ENCODE results near the gene ADGRG7. TPM values are rescaled to one million over a fixed set of nuclear protein-coding genes. Genes with fewer than 3 reads are reported as not detected.
A peak's percentile ranks its signal among the peaks of the same experiment; 100 is the strongest.

ADGRG7 gene
- total and polyA plus RNA-seq, 7 donors = 1.2 to 7.4 (median 1.4) TPM; not detected in 4

DNA sequence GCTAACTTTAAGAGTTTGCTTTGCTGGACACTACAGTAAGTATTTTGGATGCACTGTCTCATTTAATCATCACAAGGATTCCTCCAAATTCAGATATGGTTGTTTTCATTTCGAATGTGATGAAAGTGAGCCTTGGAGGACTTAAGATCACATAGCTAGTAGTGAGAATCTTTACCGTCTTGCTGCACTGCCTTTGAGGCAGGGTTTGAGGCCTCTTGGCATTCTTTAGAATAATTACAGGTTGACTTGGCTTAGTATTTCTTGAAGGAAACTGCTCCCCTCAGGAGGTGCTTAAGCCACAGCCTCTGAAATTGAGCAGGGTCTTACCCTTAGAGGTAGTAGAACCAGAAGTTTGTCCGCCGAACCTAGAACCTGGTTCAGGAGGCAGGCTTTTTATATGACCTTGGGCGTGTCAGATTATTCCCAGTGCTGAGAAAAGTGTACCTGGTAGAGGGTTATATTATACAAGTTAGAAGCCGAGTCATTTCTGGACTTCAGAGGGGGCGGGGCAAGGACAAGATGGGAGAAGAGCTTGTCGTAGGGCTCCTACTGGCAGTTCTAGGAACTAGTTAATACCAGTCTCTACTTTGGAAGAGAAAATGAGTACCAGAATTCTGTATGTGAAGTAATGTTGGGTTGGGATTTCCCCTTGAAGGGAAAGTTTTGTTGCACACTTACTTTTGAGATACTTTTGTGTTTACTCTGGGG lies 101.0 kb downstream of the ADGRG7 start:
- H3K36me3 ChIP-seq = peaks cover 0 to 18% (median 3%) of the 10 kb centered on the region in 4 donors
- no peak for DNase-seq
- H3K9me3 ChIP-seq = no peaks in the 10 kb centered on the region
- intact Hi-C loops (cut with DNase I) = loop anchor here (10.0 kb wide), 1 partner anchor 446 kb away; the partner anchor contains the start of gene TBC1D23
- H3K27ac ChIP-seq = peak overlapping the region; percentile 97
- H3K4me1 ChIP-seq = peaks cover 0 to 42% (median 24%) of the 10 kb centered on the region in 4 donors
- WGBS, 2 donors = 5 to 20% methylated on average over 8 of the region's 8 CpGs
- TF ChIP-seq, protein P1, sequence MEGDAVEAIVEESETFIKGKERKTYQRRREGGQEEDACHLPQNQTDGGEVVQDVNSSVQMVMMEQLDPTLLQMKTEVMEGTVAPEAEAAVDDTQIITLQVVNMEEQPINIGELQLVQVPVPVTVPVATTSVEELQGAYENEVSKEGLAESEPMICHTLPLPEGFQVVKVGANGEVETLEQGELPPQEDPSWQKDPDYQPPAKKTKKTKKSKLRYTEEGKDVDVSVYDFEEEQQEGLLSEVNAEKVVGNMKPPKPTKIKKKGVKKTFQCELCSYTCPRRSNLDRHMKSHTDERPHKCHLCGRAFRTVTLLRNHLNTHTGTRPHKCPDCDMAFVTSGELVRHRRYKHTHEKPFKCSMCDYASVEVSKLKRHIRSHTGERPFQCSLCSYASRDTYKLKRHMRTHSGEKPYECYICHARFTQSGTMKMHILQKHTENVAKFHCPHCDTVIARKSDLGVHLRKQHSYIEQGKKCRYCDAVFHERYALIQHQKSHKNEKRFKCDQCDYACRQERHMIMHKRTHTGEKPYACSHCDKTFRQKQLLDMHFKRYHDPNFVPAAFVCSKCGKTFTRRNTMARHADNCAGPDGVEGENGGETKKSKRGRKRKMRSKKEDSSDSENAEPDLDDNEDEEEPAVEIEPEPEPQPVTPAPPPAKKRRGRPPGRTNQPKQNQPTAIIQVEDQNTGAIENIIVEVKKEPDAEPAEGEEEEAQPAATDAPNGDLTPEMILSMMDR (IDR thresholded peaks at IDR 0.05) = peak in 2 of 4 experiments; percentile 10 to 12
- no peak for TF ChIP-seq POLR2AphosphoS5 (IDR thresholded peaks at IDR 0.05)
- no peaks in the 10 kb centered on the region for H3K27me3 ChIP-seq
- peak overlapping the region; percentile 74 to 95 (median 84) for H3K4me3 ChIP-seq

DNA sequence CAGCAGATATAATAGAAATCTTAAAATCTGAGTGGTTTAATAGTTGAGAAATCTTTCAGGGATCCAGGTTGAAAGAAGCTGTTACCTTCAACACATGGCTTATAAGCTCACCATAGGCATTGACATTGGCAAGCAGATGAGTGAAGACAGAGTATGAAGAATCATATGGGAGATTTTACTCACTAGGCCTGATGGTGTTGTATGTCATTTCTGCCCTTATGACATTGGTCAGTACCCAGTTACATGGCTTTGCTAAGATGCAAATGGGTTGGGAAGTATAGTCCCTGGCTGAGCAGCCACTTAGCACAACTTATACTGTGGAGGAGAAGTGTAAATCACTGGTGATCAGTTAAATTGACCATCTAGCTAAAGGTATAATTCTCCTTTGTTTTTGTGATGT lies 105.8 kb downstream of the ADGRG7 start:
- no peak for DNase-seq
- Histone ChIP-seq H3K27ac (no peak overlapping the region), H3K27me3 (no peaks in the 10 kb centered on the region), H3K9me3 (no peaks in the 10 kb centered on the region), H3K4me3 (no peak overlapping the region), H3K36me3 (peaks cover 0 to 35% (median 4%) of the 10 kb centered on the region in 4 donors), H3K4me1 (peaks cover 0 to 58% (median 37%) of the 10 kb centered on the region in 4 donors)
- intact Hi-C loops (cut with DNase I) = loop anchor here (10.0 kb wide), 1 partner anchor 450 kb away; the partner anchor contains the start of gene TBC1D23
- TF ChIP-seq EP300 (IDR thresholded peaks at IDR 0.05) (no peak), POLR2AphosphoS5 (IDR thresholded peaks at IDR 0.05) (no peak), POLR2A (IDR thresholded peaks at IDR 0.05) (no peak)
- TF ChIP-seq, protein P1 (IDR thresholded peaks at IDR 0.05) = no peak

DNA sequence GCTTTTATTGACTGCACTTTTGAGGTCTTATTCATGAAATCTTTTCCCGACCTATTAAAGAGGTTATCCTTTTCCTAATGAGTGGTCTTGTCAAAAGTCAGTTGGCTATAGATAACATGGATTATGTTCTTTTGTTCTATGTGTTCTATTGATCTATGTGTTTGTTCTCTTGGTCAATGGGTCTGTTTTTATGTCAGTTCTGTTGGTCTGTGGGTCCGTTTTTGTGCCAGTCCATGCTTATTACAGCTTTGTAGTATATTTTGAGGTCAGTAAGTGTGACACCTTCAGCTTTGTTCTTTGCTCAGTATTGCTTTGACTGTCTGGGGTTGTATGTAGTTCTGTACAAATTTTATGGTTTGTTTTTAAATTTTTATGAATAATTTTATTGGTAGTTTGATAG lies 107.7 kb downstream of the ADGRG7 start:
- DNase-seq = no peak
- H3K36me3 ChIP-seq = peaks cover 0 to 54% (median 11%) of the 10 kb centered on the region in 4 donors
- H3K4me3 ChIP-seq = no peak overlapping the region
- peaks cover 0 to 40% (median 20%) of the 10 kb centered on the region in 4 donors for H3K4me1 ChIP-seq
- no peaks in the 10 kb centered on the region for H3K9me3 ChIP-seq
- TF ChIP-seq EP300 (IDR thresholded peaks at IDR 0.05) (no peak), POLR2AphosphoS5 (IDR thresholded peaks at IDR 0.05) (no peak), POLR2A (IDR thresholded peaks at IDR 0.05) (no peak)
- TF ChIP-seq, protein P1 (IDR thresholded peaks at IDR 0.05) = no peak
- intact Hi-C loops (cut with DNase I) = loop anchor here (10.0 kb wide), 1 partner anchor 452 kb away; the partner anchor contains the start of gene TBC1D23
- H3K27me3 ChIP-seq = no peaks in the 10 kb centered on the region
- 64 to 83% methylated on average over 2 of the region's 2 CpGs for WGBS, 2 donors
- no peak overlapping the region for H3K27ac ChIP-seq

DNA sequence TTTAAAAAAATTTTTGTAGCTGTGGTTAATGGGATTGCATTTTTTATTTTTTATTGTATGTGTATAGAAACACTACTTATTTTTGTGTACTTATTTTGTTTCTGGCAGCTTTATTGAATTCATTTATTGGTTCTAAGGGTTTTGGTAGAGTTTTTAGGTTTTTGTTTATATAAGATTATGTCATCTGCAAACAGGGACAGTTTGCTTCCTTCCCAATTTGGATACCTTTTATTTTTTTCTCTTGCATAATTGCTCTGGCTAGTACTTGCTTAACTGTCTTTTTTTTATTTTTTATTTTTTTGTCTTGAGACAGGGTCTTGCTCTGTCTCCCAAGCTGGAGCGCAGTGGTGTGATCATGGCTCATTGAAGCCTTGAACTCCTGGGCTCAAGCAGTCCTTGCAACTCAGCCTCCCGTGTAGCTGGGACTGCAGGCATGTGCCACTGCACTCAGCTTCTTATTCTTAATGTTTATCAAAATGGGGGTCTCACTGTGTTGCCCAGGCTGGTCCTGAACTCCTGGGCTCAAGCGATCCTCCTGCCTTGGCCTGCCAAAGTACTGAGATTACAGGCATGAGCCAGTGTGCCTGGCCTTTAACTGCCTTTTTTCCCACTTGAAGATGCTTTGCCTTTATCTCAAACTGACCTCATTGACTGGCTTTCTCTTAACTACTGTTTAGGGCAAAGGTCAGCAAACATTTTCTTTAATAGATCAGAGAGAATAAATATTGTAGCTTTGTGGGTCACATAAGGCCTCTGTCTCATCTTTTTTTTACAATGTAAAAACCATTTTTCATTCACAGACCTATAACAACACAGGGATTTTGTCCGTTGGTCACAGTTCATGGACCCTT lies 108.5 kb downstream of the ADGRG7 start:
- Histone ChIP-seq H3K4me1 (peaks cover 0 to 39% (median 16%) of the 10 kb centered on the region in 4 donors), H3K27me3 (no peaks in the 10 kb centered on the region), H3K36me3 (peaks cover 0 to 62% (median 12%) of the 10 kb centered on the region in 4 donors), H3K27ac (no peak overlapping the region), H3K9me3 (no peaks in the 10 kb centered on the region), H3K4me3 (no peak overlapping the region)
- TF ChIP-seq, protein P1 (IDR thresholded peaks at IDR 0.05) = no peak
- TF ChIP-seq POLR2AphosphoS5 (IDR thresholded peaks at IDR 0.05) (no peak), POLR2A (IDR thresholded peaks at IDR 0.05) (no peak), EP300 (IDR thresholded peaks at IDR 0.05) (no peak)
- intact Hi-C loops (cut with DNase I) = loop anchor here (10.0 kb wide), 1 partner anchor 453 kb away; the partner anchor contains the start of gene TBC1D23
- no peak for DNase-seq
- 92 to 93% methylated on average over 4 of the region's 4 CpGs for WGBS, 2 donors
